OCI-LY7 (cell line): ENCODE data around the gene ATP2A3. TPM values are rescaled to one million over a fixed set of nuclear protein-coding genes. Genes with fewer than 3 reads are reported as not detected.

Experiments
- BruUV-seq: library from RNA; stranded (reverse); fragments of 400-500 nt; replicated peaks from 2 replicates; lab custom pipeline; 2021; lab: Mats Ljungman, UMichigan
- CTCF ChIA-PET: fragments of 300-600 bp; sonication (Branson Sonifier 250); formaldehyde crosslinking; loops from one replicate; lab custom pipeline; 2022; ENCODE audit warnings: antibody characterized with exemption; ENCODE audit not compliant: unreplicated experiment; lab: Charles Lee
- POLR2A ChIA-PET: fragments of 300-600 bp; sonication (Branson Sonifier 250); formaldehyde crosslinking; loops from one replicate; lab custom pipeline; 2022; ENCODE audit warnings: antibody characterized with exemption; lab: Charles Lee
- DNase-seq: peaks from one replicate; pipeline ENCODE4 v3.0.0-alpha.2; 2015; ENCODE audit warnings: low spot score
- H2AFZ ChIP-seq: fragments of 200-600 bp; sonication (generic), shearing (Covaris generic); 2 replicates; pipeline ENCODE4 v1.6.1; 2014; ENCODE audit warnings: mild to moderate bottlenecking, antibody characterized with exemption, low read length, moderate library complexity
- H3K27ac ChIP-seq: fragments of 200-600 bp; sonication (generic); 2 replicates; pipeline ENCODE4 v1.5.1; 2014; ENCODE audit warnings: mixed run types, low read depth, mild to moderate bottlenecking, moderate library complexity, low read length, inconsistent platforms; ENCODE audit not compliant: poor library complexity, severe bottlenecking
- H3K36me3 ChIP-seq: fragments of 200-600 bp; sonication (generic); 2 replicates; pipeline ENCODE4 v1.6.1; 2014; ENCODE audit warnings: mild to moderate bottlenecking, antibody characterized with exemption, low read length, moderate library complexity, mixed read lengths; ENCODE audit not compliant: insufficient read depth
- H3K4me1 ChIP-seq: fragments of 200-600 bp; sonication (generic); 2 replicates; pipeline ENCODE4 v1.5.1; 2014; ENCODE audit warnings: mild to moderate bottlenecking, low read length; ENCODE audit not compliant: insufficient read depth, poor library complexity, severe bottlenecking
- H3K4me2 ChIP-seq: fragments of 200-600 bp; sonication (generic); 2 replicates; pipeline ENCODE4 v1.6.1; 2014; ENCODE audit warnings: mild to moderate bottlenecking, low read length
- H3K4me3 ChIP-seq: fragments of 200-600 bp; sonication (generic); 2 replicates; pipeline ENCODE4 v1.5.1; 2014; ENCODE audit warnings: mild to moderate bottlenecking, low read depth, low read length; ENCODE audit not compliant: poor library complexity, severe bottlenecking
- H3K79me2 ChIP-seq: fragments of 200-600 bp; sonication (generic); 2 replicates; pipeline ENCODE4 v1.6.1; 2016; ENCODE audit warnings: low read depth, mild to moderate bottlenecking, low read length, moderate library complexity, mixed read lengths; ENCODE audit not compliant: insufficient read depth
- H3K9me2 ChIP-seq: fragments of 200-600 bp; sonication (generic); 2 replicates; pipeline ENCODE4 v1.6.1; 2016; ENCODE audit warnings: mild to moderate bottlenecking, low read length, mixed read lengths; ENCODE audit not compliant: insufficient read depth
- H3K9me3 ChIP-seq: fragments of 200-600 bp; sonication (generic); 2 replicates; pipeline ENCODE4 v1.6.1; 2014; ENCODE audit warnings: mild to moderate bottlenecking, mixed run types, low read length, mixed read lengths
- H4K20me1 ChIP-seq: fragments of 200-600 bp; sonication (generic); 2 replicates; pipeline ENCODE4 v1.6.1; 2014; ENCODE audit warnings: mild to moderate bottlenecking, antibody characterized with exemption, low read length, moderate library complexity, mixed read lengths; ENCODE audit not compliant: insufficient read depth
- CTCF ChIP-seq: fragments of 200-600 bp; sonication (generic); conservative IDR thresholded peaks from 2 replicates; pipeline ENCODE4 v1.5.1; 2014; ENCODE audit warnings: mild to moderate bottlenecking, antibody characterized with exemption, low read length, moderate library complexity, mixed read lengths
- EZH2phosphoT487 ChIP-seq: fragments of 200-600 bp; sonication (generic); IDR thresholded peaks from 2 replicates; pipeline ENCODE4 v1.6.1; 2018; ENCODE audit warnings: low read depth, borderline replicate concordance, mild to moderate bottlenecking, mixed run types, antibody characterized with exemption, low read length, moderate library complexity, mixed read lengths
- intact Hi-C: fragments of 100-400 bp; cut with micrococcal nuclease; formaldehyde crosslinking; loops from one replicate; pipeline ENCODE4 v1.10.0; 2022; ENCODE audit not compliant: unreplicated experiment
- total RNA-seq, 2 experiments: library from RNA; depleted of rRNA in 1 of 2; stranded (reverse); fragments of >200 nt in 1 of 2; shearing (Covaris generic) in 1 of 2; gene quantifications; 2 replicates each; pipeline ENCODE4 v1.2.3, GENCODE V29; 2014 to 2022

The ATP2A3 gene
- total RNA-seq, 2 experiments from 2014 or later: 108 to 353 TPM

- DNase-seq: no peak
- Histone ChIP-seq H3K4me2 (no peak overlapping the region), H4K20me1 (no peaks in the 10 kb centered on the region), H3K4me1 (peaks cover 17% of the 10 kb centered on the region), H3K79me2 (no peaks in the 10 kb centered on the region), H3K4me3 (no peak overlapping the region), H3K9me2 (no peaks in the 10 kb centered on the region), H3K9me3 (no peaks in the 10 kb centered on the region), H3K36me3 (no peaks in the 10 kb centered on the region), H3K27ac (no peak overlapping the region), H2AFZ (no peak overlapping the region)
- no TSS peak for BruUV-seq
- ChIA-PET POLR2A (no interaction called here), CTCF (no interaction called here)
- TF ChIP-seq CTCF (no peak), EZH2phosphoT487 (no peak)
- intact Hi-C loops: no loop called here
Measured at GRCh38 chr17:3885970-3886369, 78.3 kb downstream of the ATP2A3 start.

- CTCF ChIA-PET: interaction anchor here (0.8 kb wide), 1 partner anchor 30 kb away, joined by 3 read pairs; no protein-coding TSS in a partner anchor
- Histone ChIP-seq H3K79me2 (no peaks in the 10 kb centered on the region), H4K20me1 (no peaks in the 10 kb centered on the region), H3K36me3 (no peaks in the 10 kb centered on the region), H3K4me3 (no peak overlapping the region), H3K9me2 (no peaks in the 10 kb centered on the region), H3K4me1 (peaks cover 13% of the 10 kb centered on the region), H3K27ac (no peak overlapping the region), H3K9me3 (no peaks in the 10 kb centered on the region), H3K4me2 (no peak overlapping the region), H2AFZ (no peak overlapping the region)
- POLR2A ChIA-PET: no interaction called here
- no peak for DNase-seq
- intact Hi-C loops: no loop called here
- TF ChIP-seq CTCF (no peak), EZH2phosphoT487 (no peak)
- no TSS peak for BruUV-seq
Measured at GRCh38 chr17:3885271-3885670, 79.0 kb downstream of the ATP2A3 start.

- DNase-seq: no peak
- BruUV-seq: no TSS peak
- ChIA-PET CTCF (no interaction called here), POLR2A (no interaction called here)
- H3K27ac ChIP-seq: no peak overlapping the region
- no peaks in the 10 kb centered on the region for H3K9me2 ChIP-seq
- intact Hi-C loops: no loop called here
- TF ChIP-seq CTCF: no peak
- no peak for TF ChIP-seq EZH2phosphoT487
- no peak overlapping the region for H3K4me3 ChIP-seq
- no peaks in the 10 kb centered on the region for H3K36me3 ChIP-seq
- no peak overlapping the region for H3K4me2 ChIP-seq
- no peak overlapping the region for H2AFZ ChIP-seq
- H3K4me1 ChIP-seq: peaks cover 10% of the 10 kb centered on the region
- H3K79me2 ChIP-seq: no peaks in the 10 kb centered on the region
- no peaks in the 10 kb centered on the region for H4K20me1 ChIP-seq
- no peaks in the 10 kb centered on the region for H3K9me3 ChIP-seq
Measured at GRCh38 chr17:3884188-3884587, 80.0 kb downstream of the ATP2A3 start.
